MCF 10A (cell line): ENCODE results near the gene PLCG2. TPM values are rescaled to one million over a fixed set of nuclear protein-coding genes. Genes with fewer than 3 reads are reported as not detected.

Experiments used
- BruUV-seq: library from RNA; stranded (reverse); fragments of 400-500 nt; replicated peaks from 2 replicates; lab custom pipeline; 2021; lab: Mats Ljungman, UMichigan
- CTCF ChIA-PET: fragments of 300-600 bp; sonication (Branson Sonifier 250); formaldehyde crosslinking; extraction: SDS; loops from one replicate; lab custom pipeline; 2021; ENCODE audit warnings: antibody characterized with exemption, inconsistent platforms; lab: Yijun Ruan, JAX
- POLR2A ChIA-PET: fragments of 300-600, 350-650 bp; sonication (Branson Sonifier 250); formaldehyde crosslinking; extraction: SDS; loops from one replicate; lab custom pipeline; 2020; ENCODE audit warnings: antibody characterized with exemption, inconsistent platforms; lab: Yijun Ruan, JAX
- DNase-seq: peaks from one replicate; pipeline ENCODE4 v3.0.0-alpha.2; 2018; ENCODE audit not compliant: unreplicated experiment
- H3K27ac Mint-ChIP-seq: one replicate; pipeline ENCODE4 v1.8.0; 2022; ENCODE audit warnings: mild to moderate bottlenecking, low read depth, mixed read lengths; ENCODE audit not compliant: unreplicated experiment
- H3K27me3 Mint-ChIP-seq: one replicate; pipeline ENCODE4 v1.8.0; 2022; ENCODE audit warnings: mixed read lengths; ENCODE audit not compliant: insufficient read depth, unreplicated experiment
- H3K36me3 Mint-ChIP-seq: one replicate; pipeline ENCODE4 v1.8.0; 2022; ENCODE audit warnings: mild to moderate bottlenecking, moderate library complexity, mixed read lengths; ENCODE audit not compliant: insufficient read depth, unreplicated experiment
- H3K4me1 Mint-ChIP-seq: one replicate; pipeline ENCODE4 v1.8.0; 2022; ENCODE audit warnings: mixed read lengths; ENCODE audit not compliant: insufficient read depth, unreplicated experiment
- H3K4me3 Mint-ChIP-seq: one replicate; pipeline ENCODE4 v1.8.0; 2022; ENCODE audit warnings: mild to moderate bottlenecking, moderate library complexity, mixed read lengths; ENCODE audit not compliant: unreplicated experiment
- H3K9me3 Mint-ChIP-seq: one replicate; pipeline ENCODE4 v1.8.0; 2022; ENCODE audit warnings: mixed read lengths; ENCODE audit not compliant: unreplicated experiment
- CTCF ChIP-seq: fragments of 200-600 bp; IDR thresholded peaks from one replicate; pipeline ENCODE4 v1.8.0; 2022; ENCODE audit warnings: antibody characterized with exemption, mild to moderate bottlenecking; ENCODE audit not compliant: unreplicated experiment
- intact Hi-C: fragments of 100-400 bp; cut with micrococcal nuclease; formaldehyde crosslinking; loops from 2 replicates; pipeline ENCODE4 v1.14.1; 2022
- total RNA-seq: library from RNA; stranded (reverse); gene quantifications from 2 replicates; pipeline ENCODE4 v1.2.3, GENCODE V29; 2022

The PLCG2 gene
- total RNA-seq, 1 experiment from 2014 or later = 5.2 TPM

DNA sequence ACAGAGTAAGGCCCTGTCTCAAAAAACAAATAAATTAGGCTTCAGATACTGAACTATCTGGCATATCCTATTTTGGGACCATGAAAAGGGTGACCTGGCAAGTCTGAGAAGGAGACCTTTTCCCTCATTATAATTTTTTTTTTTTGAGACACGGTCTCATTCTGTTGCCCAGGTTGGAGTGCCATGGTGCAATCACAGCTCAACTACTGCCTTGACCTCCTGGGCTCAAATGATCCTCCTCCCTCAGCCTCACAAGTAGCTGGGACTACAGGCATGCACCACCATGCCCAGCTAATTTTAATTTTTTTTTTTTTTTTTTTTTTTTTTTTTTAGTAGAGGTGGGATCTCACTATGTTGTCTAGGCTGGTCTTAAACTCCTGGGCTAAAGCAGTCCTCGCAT is 37.3 kb downstream of the PLCG2 start:
- CTCF ChIA-PET = interaction anchor here (1.4 kb wide), 1 partner anchor 57 kb away, joined by 4 read pairs; no protein-coding TSS in a partner anchor
- intact Hi-C loops = no loop called here
- Mint-ChIP-seq H3K4me3 (no peak overlapping the region), H3K27ac (no peak overlapping the region), H3K9me3 (no peaks in the 10 kb centered on the region), H3K36me3 (no peaks in the 10 kb centered on the region), H3K27me3 (peaks cover 14% of the 10 kb centered on the region), H3K4me1 (no peaks in the 10 kb centered on the region)
- TF ChIP-seq CTCF = no peak
- no TSS peak for BruUV-seq
- DNase-seq = no peak
- POLR2A ChIA-PET = no interaction called here

DNA sequence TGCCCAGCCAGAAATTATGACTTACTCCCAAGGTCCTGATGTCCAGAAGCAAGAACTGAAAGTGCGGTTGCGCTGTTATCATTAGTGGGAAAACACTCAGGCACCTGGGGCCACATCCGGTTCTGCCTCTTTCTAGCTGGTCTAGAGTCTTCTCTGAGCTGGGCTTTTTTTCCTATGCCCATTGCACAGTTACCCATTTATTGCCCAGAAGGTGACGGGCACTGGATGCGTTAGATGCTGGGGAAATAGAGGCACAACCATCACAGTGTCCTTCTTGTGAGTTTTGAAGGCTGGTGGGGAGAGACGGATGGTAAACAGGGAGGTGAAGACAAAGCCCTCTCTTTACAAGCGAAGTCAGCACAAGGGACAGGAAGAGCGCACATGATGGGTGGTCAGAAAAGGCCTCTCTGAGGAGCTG is 37.7 kb downstream of the PLCG2 start:
- no peak for DNase-seq
- Mint-ChIP-seq H3K36me3 (no peaks in the 10 kb centered on the region), H3K4me3 (no peak overlapping the region), H3K4me1 (no peaks in the 10 kb centered on the region), H3K9me3 (no peaks in the 10 kb centered on the region), H3K27ac (no peak overlapping the region), H3K27me3 (peaks cover 14% of the 10 kb centered on the region)
- CTCF ChIA-PET = interaction anchor here (1.4 kb wide), 2 partner anchors 33 to 57 kb away, joined by 4 to 5 read pairs; no protein-coding TSS in a partner anchor
- intact Hi-C loops = no loop called here
- TF ChIP-seq CTCF = no peak
- no TSS peak for BruUV-seq
- POLR2A ChIA-PET = no interaction called here

DNA sequence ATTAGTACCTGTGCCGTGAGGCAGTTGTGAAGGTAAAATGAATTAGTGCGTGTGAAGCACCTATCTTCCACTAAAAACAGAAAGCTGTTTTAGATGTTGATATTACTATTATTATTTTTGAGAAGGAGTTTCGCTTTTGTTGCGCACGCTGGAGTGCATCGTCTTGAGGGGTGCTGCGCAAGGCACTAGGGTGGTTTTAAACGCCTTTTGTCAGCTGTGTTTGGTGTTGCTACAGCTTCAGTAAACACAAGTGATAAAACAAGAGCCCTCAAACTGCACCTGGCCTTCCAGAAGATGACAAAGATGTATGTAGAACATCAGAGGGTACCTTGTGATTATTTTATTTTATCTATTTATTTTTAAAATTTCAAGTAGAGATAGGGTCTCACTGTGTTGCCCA is 38.2 kb downstream of the PLCG2 start:
- no TSS peak for BruUV-seq
- no peak for DNase-seq
- peaks cover 14% of the 10 kb centered on the region for H3K27me3 Mint-ChIP-seq
- CTCF ChIA-PET = interaction anchor here (1.4 kb wide), 2 partner anchors 34 to 56 kb away, joined by 4 to 5 read pairs; no protein-coding TSS in a partner anchor
- no peak overlapping the region for H3K27ac Mint-ChIP-seq
- TF ChIP-seq CTCF = no peak
- H3K9me3 Mint-ChIP-seq = no peaks in the 10 kb centered on the region
- no peaks in the 10 kb centered on the region for H3K36me3 Mint-ChIP-seq
- H3K4me1 Mint-ChIP-seq = no peaks in the 10 kb centered on the region
- intact Hi-C loops = no loop called here
- H3K4me3 Mint-ChIP-seq = no peak overlapping the region
- POLR2A ChIA-PET = no interaction called here

GRCh38 chr16:81817789-81818567 is 38.9 kb downstream of the PLCG2 start:
- CTCF ChIA-PET = interaction anchor here (0.7 to 1.6 kb wide), 4 partner anchors 34 to 529 kb away, joined by 3 to 7 read pairs (median 4); no protein-coding TSS in a partner anchor
- no peak overlapping the region for H3K27ac Mint-ChIP-seq
- no peaks in the 10 kb centered on the region for H3K9me3 Mint-ChIP-seq
- POLR2A ChIA-PET = no interaction called here
- intact Hi-C loops = no loop called here
- no peaks in the 10 kb centered on the region for H3K4me1 Mint-ChIP-seq
- peaks cover 14% of the 10 kb centered on the region for H3K27me3 Mint-ChIP-seq
- H3K36me3 Mint-ChIP-seq = no peaks in the 10 kb centered on the region
- no TSS peak for BruUV-seq
- no peak for TF ChIP-seq CTCF
- no peak overlapping the region for H3K4me3 Mint-ChIP-seq
- no peak for DNase-seq
